GM06990 (cell line): ENCODE results near the gene SVIP.

Source experiments
- DNase-seq: peaks from one replicate; pipeline ENCODE4 v3.0.0-alpha.2; 2011; ENCODE audit not compliant: insufficient read length; ENCODE audit errors: extremely low read depth
- H3K27me3 ChIP-seq: replicated peaks from 2 replicates; pipeline ENCODE4 v1.6.0; 2011; ENCODE audit warnings: low read length; ENCODE audit not compliant: control insufficient read depth, insufficient read depth
- H3K36me3 ChIP-seq: 2 replicates; pipeline ENCODE4 v1.5.1; 2011; ENCODE audit warnings: low read length; ENCODE audit not compliant: control insufficient read depth, insufficient read depth
- H3K4me3 ChIP-seq: replicated peaks from 2 replicates; pipeline ENCODE4 v1.5.1; 2011; ENCODE audit warnings: low read depth, mild to moderate bottlenecking, control low read depth, low read length
- TF ChIP-seq, protein P1 (sequence below): IDR thresholded peaks from 2 replicates; pipeline ENCODE4 v1.5.1; 2011; ENCODE audit warnings: low read length, control low read depth, mild to moderate bottlenecking, inconsistent platforms; ENCODE audit not compliant: insufficient read depth, poor library complexity, severe bottlenecking

Gene SVIP

DNA sequence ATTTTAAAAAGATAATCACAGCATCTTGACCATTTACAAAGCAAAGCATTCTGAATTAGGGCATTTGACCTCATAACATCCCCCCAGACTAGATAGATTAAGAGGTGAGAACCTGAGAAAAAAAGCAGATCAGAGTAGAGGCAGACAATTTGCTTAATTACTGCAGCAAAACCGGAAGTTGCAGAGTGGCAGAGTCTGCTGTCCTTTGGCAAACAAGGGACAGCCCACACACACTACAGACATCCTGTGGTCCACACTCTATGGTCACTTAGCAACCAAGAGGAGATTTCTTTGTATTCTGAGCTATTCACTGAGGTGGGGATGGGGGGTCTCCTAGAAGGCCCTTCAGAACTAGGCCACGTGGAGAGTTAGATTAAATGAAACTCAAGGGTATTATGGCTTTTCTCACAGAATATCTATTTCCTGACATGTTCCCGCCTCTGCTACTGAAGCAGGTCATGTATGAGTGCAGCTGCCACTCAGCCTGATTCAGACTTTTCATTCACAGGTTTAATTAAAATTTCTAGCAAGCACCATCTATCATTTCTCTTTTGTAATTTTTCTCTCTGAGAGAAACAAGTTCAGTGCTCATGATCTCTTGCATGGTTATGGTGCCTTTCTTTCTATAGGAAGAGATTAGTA is 48.5 kb downstream of the SVIP start:
- DNase-seq, result no peak
- Histone ChIP-seq H3K27me3 (no peaks in the 10 kb centered on the region), H3K4me3 (no peak overlapping the region), H3K36me3 (no peaks in the 10 kb centered on the region)
- TF ChIP-seq, protein P1, sequence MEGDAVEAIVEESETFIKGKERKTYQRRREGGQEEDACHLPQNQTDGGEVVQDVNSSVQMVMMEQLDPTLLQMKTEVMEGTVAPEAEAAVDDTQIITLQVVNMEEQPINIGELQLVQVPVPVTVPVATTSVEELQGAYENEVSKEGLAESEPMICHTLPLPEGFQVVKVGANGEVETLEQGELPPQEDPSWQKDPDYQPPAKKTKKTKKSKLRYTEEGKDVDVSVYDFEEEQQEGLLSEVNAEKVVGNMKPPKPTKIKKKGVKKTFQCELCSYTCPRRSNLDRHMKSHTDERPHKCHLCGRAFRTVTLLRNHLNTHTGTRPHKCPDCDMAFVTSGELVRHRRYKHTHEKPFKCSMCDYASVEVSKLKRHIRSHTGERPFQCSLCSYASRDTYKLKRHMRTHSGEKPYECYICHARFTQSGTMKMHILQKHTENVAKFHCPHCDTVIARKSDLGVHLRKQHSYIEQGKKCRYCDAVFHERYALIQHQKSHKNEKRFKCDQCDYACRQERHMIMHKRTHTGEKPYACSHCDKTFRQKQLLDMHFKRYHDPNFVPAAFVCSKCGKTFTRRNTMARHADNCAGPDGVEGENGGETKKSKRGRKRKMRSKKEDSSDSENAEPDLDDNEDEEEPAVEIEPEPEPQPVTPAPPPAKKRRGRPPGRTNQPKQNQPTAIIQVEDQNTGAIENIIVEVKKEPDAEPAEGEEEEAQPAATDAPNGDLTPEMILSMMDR, result no peak

DNA sequence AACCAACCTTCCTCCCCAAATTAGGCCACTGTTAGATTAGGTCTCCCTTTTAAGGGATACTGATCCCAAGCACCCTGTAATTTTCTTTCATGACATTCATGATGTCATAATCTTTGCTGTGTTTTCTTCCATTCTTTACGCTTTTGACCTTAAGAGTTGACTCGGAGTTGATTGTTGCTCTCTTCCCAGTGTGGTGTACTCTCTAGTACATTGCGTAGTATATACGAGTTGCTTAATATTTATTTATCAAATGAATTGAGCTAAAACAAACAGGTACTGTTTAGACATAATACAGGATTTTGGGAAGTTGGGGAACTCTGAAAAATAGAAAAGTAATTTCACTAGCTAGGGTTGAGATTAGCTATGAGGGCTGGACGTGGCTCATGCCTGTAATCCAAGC is 49.8 kb downstream of the SVIP start:
- H3K36me3 ChIP-seq, result no peaks in the 10 kb centered on the region
- TF ChIP-seq, protein P1, result no peak
- H3K4me3 ChIP-seq, result no peak overlapping the region
- H3K27me3 ChIP-seq, result no peaks in the 10 kb centered on the region
- DNase-seq, result no peak

DNA sequence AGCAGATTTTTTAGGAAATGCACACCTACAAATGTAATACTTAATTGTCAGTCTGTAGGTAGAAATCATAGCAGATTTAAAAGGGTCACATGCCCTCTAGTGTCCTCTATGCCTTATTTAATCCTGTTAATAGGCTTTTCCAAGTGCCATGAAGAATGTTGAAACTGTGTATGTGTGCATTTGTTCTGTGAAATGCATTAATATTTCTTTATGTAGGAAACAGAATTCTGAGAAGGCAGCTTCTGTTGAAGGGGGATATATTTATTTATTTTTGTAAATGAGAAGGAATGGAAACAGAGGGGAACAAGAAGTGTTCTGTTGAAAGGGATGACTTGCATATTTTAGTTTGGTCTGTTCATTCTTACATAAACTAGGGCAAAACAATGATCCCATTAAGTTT is 51.0 kb downstream of the SVIP start:
- DNase-seq, result no peak
- H3K4me3 ChIP-seq, result no peak overlapping the region
- H3K27me3 ChIP-seq, result no peaks in the 10 kb centered on the region
- no peaks in the 10 kb centered on the region for H3K36me3 ChIP-seq
- TF ChIP-seq, protein P1, result no peak

DNA sequence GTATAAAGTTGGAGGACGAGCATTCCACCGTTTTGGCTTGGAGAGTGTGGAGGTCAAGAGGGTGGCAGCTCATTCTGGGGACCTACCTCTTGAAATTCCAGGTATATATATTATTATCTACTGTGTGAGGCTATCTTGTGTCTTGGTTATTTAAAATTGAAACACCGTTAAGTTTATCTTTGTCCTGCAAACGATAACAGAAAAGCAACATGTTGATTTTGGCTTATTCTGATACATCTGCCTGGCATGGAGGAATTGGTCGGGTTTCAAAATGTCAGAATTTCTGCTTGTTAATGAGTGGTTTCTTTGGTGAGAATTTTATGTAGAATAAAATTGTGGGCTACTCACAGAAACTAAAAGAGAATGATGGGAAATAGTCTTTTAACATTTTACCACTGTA is 54.4 kb downstream of the SVIP start:
- Histone ChIP-seq H3K36me3 (no peaks in the 10 kb centered on the region), H3K4me3 (no peak overlapping the region), H3K27me3 (no peaks in the 10 kb centered on the region)
- no peak for DNase-seq
- TF ChIP-seq, protein P1, result no peak

DNA sequence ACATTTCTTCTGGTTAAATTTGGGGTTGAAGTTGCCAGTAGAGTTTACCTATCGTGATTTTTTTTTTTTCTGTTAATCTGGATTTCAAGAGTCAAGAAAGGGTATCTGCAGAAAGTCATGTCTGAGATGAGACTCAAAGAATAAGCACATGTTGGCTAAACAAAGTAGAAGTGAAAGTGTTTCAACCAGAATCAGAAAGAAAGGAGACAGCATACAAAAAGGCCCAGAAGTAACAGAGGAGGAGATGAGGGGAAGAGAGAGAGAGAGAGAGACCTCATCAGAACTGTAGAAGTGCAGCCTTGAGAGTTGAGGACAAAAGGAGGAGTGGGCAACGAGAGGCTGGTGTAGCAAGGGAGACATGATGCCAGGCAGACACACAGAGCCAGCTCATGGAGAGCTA is 54.9 kb downstream of the SVIP start:
- Histone ChIP-seq H3K36me3 (no peaks in the 10 kb centered on the region), H3K27me3 (no peaks in the 10 kb centered on the region), H3K4me3 (no peak overlapping the region)
- TF ChIP-seq, protein P1, result no peak
- DNase-seq, result no peak

DNA sequence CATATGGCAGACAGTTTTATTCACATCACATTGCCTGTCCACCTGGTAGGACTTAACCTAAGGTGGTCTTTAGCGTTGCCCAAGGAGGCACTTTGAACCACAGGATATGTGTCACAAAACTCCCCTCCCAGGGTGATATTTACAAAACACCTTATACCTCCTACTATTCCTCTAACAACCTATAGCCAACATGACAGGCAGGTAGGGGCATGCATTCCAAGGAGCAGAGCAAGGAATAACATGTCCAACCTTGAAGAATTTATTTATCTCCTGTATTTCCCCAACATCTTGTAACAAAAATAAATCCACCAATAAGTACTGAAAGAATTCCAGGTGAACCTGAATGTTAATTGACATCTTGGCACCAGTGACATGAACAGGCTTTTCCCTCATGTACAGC is 60.5 kb downstream of the SVIP start:
- Histone ChIP-seq H3K36me3 (no peaks in the 10 kb centered on the region), H3K27me3 (no peaks in the 10 kb centered on the region), H3K4me3 (no peak overlapping the region)
- TF ChIP-seq, protein P1, result no peak
- no peak for DNase-seq
